Measurements from ENCODE around the gene UBE2S.

- TF ChIP-seq EP300 (conservative IDR thresholded peaks at IDR 0.05; ENCODE audit: poor library complexity, severe bottlenecking) (no peak), RAD21 (conservative IDR thresholded peaks at IDR 0.05) (no peak), CTCF (IDR thresholded peaks at IDR 0.05; ENCODE audit: poor library complexity, severe bottlenecking) (no peak), EZH2 (IDR thresholded peaks at IDR 0.05; ENCODE audit: borderline replicate concordance, insufficient read depth, low read length, poor library complexity, severe bottlenecking) (no peak)
Observed at GRCh38 chr19:55433292-55433691, 25.7 kb upstream of the UBE2S start.
